ENCODE results near the gene STOM.

GRCh38 chr9:121305269-121305994 is 64.6 kb downstream of the STOM start:
- TF ChIP-seq EZH2 (IDR thresholded peaks at IDR 0.05; ENCODE audit: borderline replicate concordance, low read depth, low read length, severe bottlenecking) (no peak), CTCF (IDR thresholded peaks at IDR 0.05; ENCODE audit: borderline replicate concordance, extremely low read depth, low read length, poor library complexity, severe bottlenecking) (no peak)
